A549 (cell line): ENCODE results near the gene RET. TPM values are rescaled to one million over a fixed set of nuclear protein-coding genes. Genes with fewer than 3 reads are reported as not detected.

Source experiments
- ATAC-seq, 2 experiments: fragments of 200-7000 bp in 1 of 2; fragments of >200 bp in 1 of 2; cut with Nextera tagmentation in 1 of 2; cut with Tn5 transposase in 1 of 2; 3 replicates each; pipeline versions ENCODE4 v1.8.0 to v1.9.1; 2018 to 2020; ENCODE audit warnings: mild to moderate bottlenecking in 1 of 2, moderate library complexity in 1 of 2
- CTCF ChIA-PET: fragments of 300-600 bp; sonication (Branson Sonifier 250); formaldehyde crosslinking; extraction: SDS; loops from one replicate; lab custom pipeline; 2021; ENCODE audit warnings: antibody characterized with exemption, inconsistent platforms; lab: Yijun Ruan, JAX
- POLR2A ChIA-PET: fragments of 350-600 bp; formaldehyde crosslinking; extraction: SDS; loops from one replicate; lab custom pipeline; 2021; ENCODE audit warnings: antibody characterized with exemption, inconsistent platforms; lab: Yijun Ruan, JAX
- DNase-seq, 2 experiments: peaks; one replicate each; pipeline versions ENCODE4 v3.0.0 to v3.0.0-alpha.2; 2011 to 2016; ENCODE audit warnings: low read depth in 1 of 2, low spot score in 1 of 2
- FAIRE-seq: peaks from 2 replicates; lab custom pipeline; 2011; peaks lifted over from hg19 to GRCh38; lab: Jason Lieb, UNC
- H3K27ac ChIP-seq, 2 experiments: fragments of >200 bp; sonication (Bioruptor Twin); formaldehyde crosslinking; 3 replicates each; pipeline ENCODE4 v1.5.1; 2016 to 2017
- H3K4me1 ChIP-seq: fragments of >200 bp; sonication (Bioruptor Twin); formaldehyde crosslinking; 3 replicates; pipeline ENCODE4 v1.6.1; 2016
- H3K4me2 ChIP-seq: fragments of >200 bp; sonication (Bioruptor Twin); formaldehyde crosslinking; 3 replicates; pipeline ENCODE4 v1.6.1; 2016
- H3K4me3 ChIP-seq: fragments of >200 bp; sonication (Bioruptor Twin); formaldehyde crosslinking; 3 replicates; pipeline ENCODE4 v1.5.1; 2016
- H3K9me3 ChIP-seq: fragments of >200 bp; sonication (Bioruptor Twin); formaldehyde crosslinking; 3 replicates; pipeline ENCODE4 v1.6.1; 2016
- CEBPB ChIP-seq, 2 experiments: fragments of >200 bp in 1 of 2; sonication (Bioruptor Twin) in 1 of 2; formaldehyde crosslinking in 1 of 2; IDR thresholded peaks; 2 replicates each; pipeline ENCODE4 v1.6.1; 2012 to 2016
- EHF ChIP-seq: fragments of 250-450 bp; sonication (Bioruptor Pico); IDR thresholded peaks from 2 replicates; pipeline ENCODE4 v1.5.0; 2020; ENCODE audit warnings: mild to moderate bottlenecking
- ESRRA ChIP-seq: fragments of 150-350 bp; IDR thresholded peaks from 2 replicates; pipeline ENCODE4 v1.6.1; 2014; ENCODE audit warnings: mild to moderate bottlenecking, low read length, borderline replicate concordance
- FOSL2 ChIP-seq, 2 experiments: fragments of 450-650 bp in 1 of 2; fragments of >200 bp in 1 of 2; sonication (Bioruptor Twin) in 1 of 2; formaldehyde crosslinking; IDR thresholded peaks; 2 replicates each; pipeline versions ENCODE4 v1.5.0 to v1.6.1; 2016 to 2020; ENCODE audit warnings: mild to moderate bottlenecking in 1 of 2, moderate library complexity in 1 of 2
- HOXB5 ChIP-seq: fragments of 250-450 bp; sonication (Bioruptor Pico); IDR thresholded peaks from 2 replicates; pipeline ENCODE4 v1.5.0; 2020; ENCODE audit warnings: mild to moderate bottlenecking, moderate library complexity
- MAFK ChIP-seq: fragments of 450-650 bp; IDR thresholded peaks from 2 replicates; pipeline ENCODE4 v1.6.1; 2014; ENCODE audit not compliant: partially characterized antibody
- NFE2L2 ChIP-seq: fragments of 150-350 bp; conservative IDR thresholded peaks from 2 replicates; pipeline ENCODE4 v1.6.1; 2014; ENCODE audit warnings: low read length
- POLR2A ChIP-seq: IDR thresholded peaks from 2 replicates; pipeline ENCODE4 v1.6.1; 2012; ENCODE audit warnings: mild to moderate bottlenecking, low read length
- RAD21 ChIP-seq, 2 experiments: fragments of >200 bp in 1 of 2; sonication (Bioruptor Twin) in 1 of 2; formaldehyde crosslinking in 1 of 2; IDR thresholded peaks in 1 of 2; conservative IDR thresholded peaks in 1 of 2; 2 replicates in 1 of 2; 3 replicates in 1 of 2; pipeline ENCODE4 v1.6.1; 2012 to 2018; ENCODE audit warnings: inconsistent platforms in 1 of 2
- SREBF2 ChIP-seq: fragments of 450-650 bp; IDR thresholded peaks from 2 replicates; pipeline ENCODE4 v1.6.1; 2014; ENCODE audit warnings: mild to moderate bottlenecking, moderate library complexity
- TFCP2L1 ChIP-seq: fragments of 250-450 bp; sonication (Bioruptor Pico); IDR thresholded peaks from 2 replicates; pipeline ENCODE4 v1.5.0; 2021; ENCODE audit warnings: mild to moderate bottlenecking
- ZSCAN20 ChIP-seq: fragments of 250-450 bp; sonication (Bioruptor Pico); IDR thresholded peaks from 2 replicates; pipeline ENCODE4 v1.8.0; 2022; ENCODE audit warnings: mild to moderate bottlenecking, moderate library complexity
- WGBS: methylation state at CpG from one replicate; pipeline ENCODE4 v1.1.6; 2017; ENCODE audit errors: missing lambda C conversion rate; 5-methylcytosine and 5-hydroxymethylcytosine counted together
- polyA plus RNA-seq, 4 experiments: library from polyadenylated mRNA; depleted of rRNA in 3 of 4; stranded (reverse); fragments of >200 nt; fragmentation: RNase III in 1 of 4; extraction: RNeasy Plus Mini Kit Qiagen cat#74134 plus additional on column Dnase treatment in 1 of 4; gene quantifications; 2 replicates in 3 of 4; 3 replicates in 1 of 4; pipeline ENCODE4 v1.2.3, GENCODE V29; 2011 to 2017
- TF ChIP-seq, protein P1 (sequence below): fragments of >200 bp; sonication (Bioruptor Twin); formaldehyde crosslinking; IDR thresholded peaks from 3 replicates; pipeline ENCODE4 v1.5.1; 2016
- TF ChIP-seq, protein P2 (sequence below): fragments of 250-450 bp; sonication (Bioruptor Pico); IDR thresholded peaks from 2 replicates; pipeline ENCODE4 v1.5.0; 2020; ENCODE audit warnings: low read depth, mild to moderate bottlenecking, moderate library complexity
- TF ChIP-seq, protein P3 (sequence below): fragments of 250-450 bp; sonication (Bioruptor Pico); IDR thresholded peaks from 2 replicates; pipeline ENCODE4 v1.5.0; 2021; ENCODE audit warnings: mild to moderate bottlenecking, moderate library complexity, borderline replicate concordance

Gene RET
- polyA plus RNA-seq, 2 of the 4 experiments (the other 2 are of a cell fraction): 0.08 to 0.41 TPM

DNA sequence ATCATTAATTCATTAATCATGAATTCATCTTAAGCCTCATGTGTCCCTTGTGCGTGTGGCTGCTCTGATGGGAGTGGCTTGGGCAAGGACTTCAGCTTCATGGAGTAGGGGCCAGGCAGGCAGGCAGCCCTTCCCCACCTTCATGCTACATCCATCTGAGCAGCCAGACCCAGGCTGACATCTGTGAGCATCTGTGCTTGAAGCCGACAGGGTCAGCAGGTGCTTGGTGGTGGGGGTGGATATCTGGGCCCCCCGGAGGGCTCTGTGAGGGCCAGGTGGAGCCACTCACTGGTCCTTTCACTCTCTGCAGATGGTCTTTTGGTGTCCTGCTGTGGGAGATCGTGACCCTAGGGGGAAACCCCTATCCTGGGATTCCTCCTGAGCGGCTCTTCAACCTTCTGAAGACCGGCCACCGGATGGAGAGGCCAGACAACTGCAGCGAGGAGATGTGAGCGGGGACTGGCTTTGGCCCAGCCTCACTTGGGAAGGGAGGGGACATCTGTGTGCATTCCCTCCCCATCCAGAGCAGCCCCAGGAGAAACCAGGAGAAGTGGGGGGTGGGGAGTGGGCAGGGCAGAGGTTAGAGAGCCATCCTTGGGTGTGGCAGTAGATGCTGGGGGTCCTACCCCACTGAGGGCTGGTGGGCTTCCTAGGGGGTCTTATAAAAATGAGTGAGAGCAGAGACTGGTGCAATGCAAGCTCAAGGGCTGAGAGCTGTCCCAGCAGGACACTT is 46.7 kb downstream of the RET start:
- no peak overlapping the region for H3K27ac ChIP-seq
- ChIA-PET POLR2A (no interaction called here), CTCF (no interaction called here)
- H3K4me2 ChIP-seq: no peak overlapping the region
- TF ChIP-seq, protein P1, sequence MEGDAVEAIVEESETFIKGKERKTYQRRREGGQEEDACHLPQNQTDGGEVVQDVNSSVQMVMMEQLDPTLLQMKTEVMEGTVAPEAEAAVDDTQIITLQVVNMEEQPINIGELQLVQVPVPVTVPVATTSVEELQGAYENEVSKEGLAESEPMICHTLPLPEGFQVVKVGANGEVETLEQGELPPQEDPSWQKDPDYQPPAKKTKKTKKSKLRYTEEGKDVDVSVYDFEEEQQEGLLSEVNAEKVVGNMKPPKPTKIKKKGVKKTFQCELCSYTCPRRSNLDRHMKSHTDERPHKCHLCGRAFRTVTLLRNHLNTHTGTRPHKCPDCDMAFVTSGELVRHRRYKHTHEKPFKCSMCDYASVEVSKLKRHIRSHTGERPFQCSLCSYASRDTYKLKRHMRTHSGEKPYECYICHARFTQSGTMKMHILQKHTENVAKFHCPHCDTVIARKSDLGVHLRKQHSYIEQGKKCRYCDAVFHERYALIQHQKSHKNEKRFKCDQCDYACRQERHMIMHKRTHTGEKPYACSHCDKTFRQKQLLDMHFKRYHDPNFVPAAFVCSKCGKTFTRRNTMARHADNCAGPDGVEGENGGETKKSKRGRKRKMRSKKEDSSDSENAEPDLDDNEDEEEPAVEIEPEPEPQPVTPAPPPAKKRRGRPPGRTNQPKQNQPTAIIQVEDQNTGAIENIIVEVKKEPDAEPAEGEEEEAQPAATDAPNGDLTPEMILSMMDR: no peak
- TF ChIP-seq HOXB5 (CRISPR knock-in tag) (no peak), MAFK (no peak), SREBF2 (no peak), RAD21 (conservative IDR thresholded peaks at IDR 0.05 in 1 of 2, IDR thresholded peaks at IDR 0.05 in 1 of 2) (no peak), ZSCAN20 (no peak)
- H3K9me3 ChIP-seq: no peaks in the 10 kb centered on the region
- 66% methylated on average over 8 of the region's 9 CpGs for WGBS
- no peaks in the 10 kb centered on the region for H3K4me1 ChIP-seq
- FAIRE-seq: no peak
- no peak for ATAC-seq
- H3K4me3 ChIP-seq: no peak overlapping the region
- DNase-seq: no peak

- 38% methylated on average over 6 of the region's 6 CpGs for WGBS
- no peak for ATAC-seq
- Histone ChIP-seq H3K9me3 (no peaks in the 10 kb centered on the region), H3K4me2 (no peak overlapping the region), H3K27ac (no peak overlapping the region), H3K4me1 (no peaks in the 10 kb centered on the region), H3K4me3 (no peak overlapping the region)
- no peak for DNase-seq
- no peak for FAIRE-seq
- POLR2A ChIA-PET: no interaction called here
- no peak for TF ChIP-seq POLR2A
- CTCF ChIA-PET: interaction anchor here (1.7 kb wide), 1 partner anchor 18 kb away, joined by 6 read pairs; no protein-coding TSS in a partner anchor
Observed at GRCh38 chr10:43124094-43124521, 47.2 kb downstream of the RET start.

DNA sequence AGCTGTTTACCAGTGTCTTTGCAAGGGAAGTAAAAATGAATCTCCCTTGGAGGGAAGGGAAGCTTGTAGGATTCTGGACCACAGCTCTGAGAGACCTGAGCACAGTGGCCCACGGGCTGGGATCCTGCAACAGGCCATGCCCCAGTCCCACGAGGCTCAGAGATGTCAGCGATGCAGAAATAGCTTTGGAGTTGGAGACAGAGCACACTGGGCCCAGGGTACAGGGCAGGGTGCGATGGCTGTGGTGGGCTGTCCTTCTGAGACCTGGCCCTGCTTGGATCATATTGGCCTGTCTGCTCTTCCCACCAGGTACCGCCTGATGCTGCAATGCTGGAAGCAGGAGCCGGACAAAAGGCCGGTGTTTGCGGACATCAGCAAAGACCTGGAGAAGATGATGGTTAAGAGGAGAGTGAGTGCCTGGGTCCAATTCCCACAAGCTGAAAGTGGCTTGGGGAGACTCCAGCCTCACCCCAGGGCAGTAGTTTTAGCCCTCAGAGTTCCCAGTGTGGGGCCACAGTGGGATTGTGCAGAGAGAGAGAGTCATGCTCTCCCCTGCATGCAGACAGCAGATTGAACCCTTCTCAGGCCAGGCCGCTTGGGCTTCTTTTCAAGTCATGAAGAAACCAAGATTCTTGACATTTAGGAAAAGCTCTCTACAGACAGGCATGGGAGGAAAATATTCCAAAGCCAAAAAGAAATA is 47.9 kb downstream of the RET start:
- TF ChIP-seq TFCP2L1: no peak
- TF ChIP-seq, protein P2, sequence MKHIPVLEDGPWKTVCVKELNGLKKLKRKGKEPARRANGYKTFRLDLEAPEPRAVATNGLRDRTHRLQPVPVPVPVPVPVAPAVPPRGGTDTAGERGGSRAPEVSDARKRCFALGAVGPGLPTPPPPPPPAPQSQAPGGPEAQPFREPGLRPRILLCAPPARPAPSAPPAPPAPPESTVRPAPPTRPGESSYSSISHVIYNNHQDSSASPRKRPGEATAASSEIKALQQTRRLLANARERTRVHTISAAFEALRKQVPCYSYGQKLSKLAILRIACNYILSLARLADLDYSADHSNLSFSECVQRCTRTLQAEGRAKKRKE (CRISPR knock-in tag): no peak
- TF ChIP-seq FOSL2 (IDR thresholded peaks at IDR 0.05): no peak
- TF ChIP-seq FOSL2 (CRISPR knock-in tag; IDR thresholded peaks at IDR 0.05): no peak
- TF ChIP-seq CEBPB (IDR thresholded peaks at IDR 0.05): no peak
- no peak for TF ChIP-seq ESRRA
- H3K4me3 ChIP-seq: no peak overlapping the region
- no peak for ATAC-seq
- no peak for DNase-seq
- H3K9me3 ChIP-seq: no peaks in the 10 kb centered on the region
- H3K4me2 ChIP-seq: no peak overlapping the region
- 69% methylated on average over 9 of the region's 9 CpGs for WGBS
- ChIA-PET CTCF (interaction anchor here (1.7 kb wide), 1 partner anchor 19 kb away, joined by 6 read pairs; no protein-coding TSS in a partner anchor), POLR2A (no interaction called here)
- no peak for FAIRE-seq
- H3K27ac ChIP-seq: no peak overlapping the region
- no peaks in the 10 kb centered on the region for H3K4me1 ChIP-seq

DNA sequence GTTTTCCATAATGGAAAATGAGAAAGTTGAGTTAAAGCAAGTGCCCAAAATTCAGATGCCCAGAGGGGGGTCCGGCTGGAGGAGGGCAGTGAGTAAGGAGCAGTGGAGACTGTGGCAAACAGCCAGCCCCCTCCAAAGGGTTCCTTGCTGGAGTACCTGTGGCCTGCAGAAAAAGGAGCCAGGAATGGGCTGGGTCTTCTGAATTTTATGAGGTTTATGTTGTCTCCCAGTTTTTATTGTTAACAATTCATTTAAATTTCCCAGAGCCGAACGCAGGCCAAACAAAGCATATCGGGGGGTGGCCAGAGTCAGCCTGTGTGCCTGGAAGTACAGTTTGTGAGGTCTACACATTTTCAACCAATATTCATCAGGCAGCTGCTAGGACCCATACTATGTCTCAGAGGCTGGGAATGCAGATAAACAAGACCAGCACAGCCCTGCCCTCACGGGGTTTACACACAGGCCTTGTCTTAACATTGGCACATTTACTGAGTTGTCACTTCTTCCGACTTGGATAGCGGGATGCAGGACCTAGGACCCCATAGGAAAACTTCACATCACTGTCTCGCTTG is 48.5 kb downstream of the RET start:
- FAIRE-seq (no peak), ATAC-seq (no peak), DNase-seq (no peak)
- 78% methylated on average over 8 of the region's 8 CpGs for WGBS
- Histone ChIP-seq H3K9me3 (no peaks in the 10 kb centered on the region), H3K27ac (no peak overlapping the region), H3K4me2 (no peak overlapping the region), H3K4me3 (no peak overlapping the region), H3K4me1 (no peaks in the 10 kb centered on the region)
- TF ChIP-seq, protein P3, sequence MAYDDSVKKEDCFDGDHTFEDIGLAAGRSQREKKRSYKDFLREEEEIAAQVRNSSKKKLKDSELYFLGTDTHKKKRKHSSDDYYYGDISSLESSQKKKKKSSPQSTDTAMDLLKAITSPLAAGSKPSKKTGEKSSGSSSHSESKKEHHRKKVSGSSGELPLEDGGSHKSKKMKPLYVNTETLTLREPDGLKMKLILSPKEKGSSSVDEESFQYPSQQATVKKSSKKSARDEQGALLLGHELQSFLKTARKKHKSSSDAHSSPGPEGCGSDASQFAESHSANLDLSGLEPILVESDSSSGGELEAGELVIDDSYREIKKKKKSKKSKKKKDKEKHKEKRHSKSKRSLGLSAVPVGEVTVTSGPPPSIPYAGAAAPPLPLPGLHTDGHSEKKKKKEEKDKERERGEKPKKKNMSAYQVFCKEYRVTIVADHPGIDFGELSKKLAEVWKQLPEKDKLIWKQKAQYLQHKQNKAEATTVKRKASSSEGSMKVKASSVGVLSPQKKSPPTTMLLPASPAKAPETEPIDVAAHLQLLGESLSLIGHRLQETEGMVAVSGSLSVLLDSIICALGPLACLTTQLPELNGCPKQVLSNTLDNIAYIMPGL (CRISPR knock-in tag): no peak
- TF ChIP-seq NFE2L2: no peak
- TF ChIP-seq SREBF2: no peak
- TF ChIP-seq MAFK: no peak
- no peak for TF ChIP-seq EHF (CRISPR knock-in tag)
- POLR2A ChIA-PET: no interaction called here
- CTCF ChIA-PET: interaction anchor here (1.7 kb wide), 1 partner anchor 19 kb away, joined by 6 read pairs; no protein-coding TSS in a partner anchor
